ACC112 (cell line): ENCODE results near the gene RAB4A.
A peak's percentile ranks its signal among the peaks of the same experiment; 100 is the strongest.

Experiments used
- H2AFZ ChIP-seq: fragments of 200-600 bp; sonication (generic); one replicate; pipeline ENCODE4 v1.6.0; 2017; ENCODE audit warnings: antibody characterized with exemption, low read length; ENCODE audit not compliant: unreplicated experiment
- H3K27ac ChIP-seq: fragments of 200-600 bp; sonication (generic); 2 replicates; pipeline ENCODE4 v1.5.1; 2014; ENCODE audit warnings: low read depth, mild to moderate bottlenecking, antibody characterized with exemption, low read length, moderate library complexity
- H3K27me3 ChIP-seq: fragments of 200-600 bp; sonication (generic); 2 replicates; pipeline ENCODE4 v1.6.1; 2014; ENCODE audit warnings: mild to moderate bottlenecking, antibody characterized with exemption, low read length, moderate library complexity, mixed read lengths; ENCODE audit not compliant: insufficient read depth
- H3K36me3 ChIP-seq: fragments of 200-600 bp; sonication (generic); 2 replicates; pipeline ENCODE4 v1.6.1; 2016; ENCODE audit warnings: mild to moderate bottlenecking, antibody characterized with exemption, low read length, moderate library complexity, mixed read lengths; ENCODE audit not compliant: insufficient read depth
- H3K4me1 ChIP-seq: fragments of 200-600 bp; sonication (generic); one replicate; pipeline ENCODE4 v1.6.1; 2016; ENCODE audit warnings: low read length, mixed read lengths; ENCODE audit not compliant: insufficient read depth, unreplicated experiment, control insufficient read depth
- H3K4me3 ChIP-seq: fragments of 200-600 bp; sonication (generic); 2 replicates; pipeline ENCODE4 v1.5.1; 2014; ENCODE audit warnings: mild to moderate bottlenecking, low read depth, low read length
- H3K79me2 ChIP-seq: fragments of 200-600 bp; sonication (generic); one replicate; pipeline ENCODE4 v1.6.0; 2016; ENCODE audit warnings: low read length; ENCODE audit not compliant: control insufficient read depth, unreplicated experiment, insufficient read depth

RAB4A gene

GRCh38 chr1:229244091-229244490 lies 26.8 kb upstream of the RAB4A start:
- Histone ChIP-seq H3K4me3 (no peak overlapping the region), H3K36me3 (no peaks in the 10 kb centered on the region)

GRCh38 chr1:229247871-229248270 lies 23.0 kb upstream of the RAB4A start:
- H3K4me3 ChIP-seq = no peak overlapping the region
- H3K36me3 ChIP-seq = no peaks in the 10 kb centered on the region
- H3K27me3 ChIP-seq = peaks cover 7% of the 10 kb centered on the region; the same call in 1 of the 2 replicates
- no peak overlapping the region for H2AFZ ChIP-seq
- no peaks in the 10 kb centered on the region for H3K4me1 ChIP-seq
- no peak overlapping the region for H3K27ac ChIP-seq
- no peaks in the 10 kb centered on the region for H3K79me2 ChIP-seq

More at GRCh38 chr1:229244091-229244490, 26.8 kb upstream of the RAB4A start:
- Histone ChIP-seq H3K27ac (no peak overlapping the region), H3K27me3 (no peaks in the 10 kb centered on the region), H2AFZ (no peak overlapping the region), H3K79me2 (no peaks in the 10 kb centered on the region), H3K4me1 (no peaks in the 10 kb centered on the region)

GRCh38 chr1:229248821-229249817 lies 21.8 kb upstream of the RAB4A start:
- Histone ChIP-seq H3K27ac (no peak overlapping the region), H2AFZ (no peak overlapping the region), H3K79me2 (no peaks in the 10 kb centered on the region)

GRCh38 chr1:229249854-229250644 lies 20.9 kb upstream of the RAB4A start:
- Histone ChIP-seq H3K4me3 (no peak overlapping the region), H3K27ac (no peak overlapping the region), H3K36me3 (no peaks in the 10 kb centered on the region), H3K27me3 (peaks cover 7% of the 10 kb centered on the region; the same call in 1 of the 2 replicates), H3K79me2 (no peaks in the 10 kb centered on the region), H3K4me1 (no peaks in the 10 kb centered on the region), H2AFZ (no peak overlapping the region)

More at GRCh38 chr1:229248821-229249817, 21.8 kb upstream of the RAB4A start:
- H3K36me3 ChIP-seq = no peaks in the 10 kb centered on the region
- H3K4me1 ChIP-seq = no peaks in the 10 kb centered on the region
- peaks cover 7% of the 10 kb centered on the region; the same call in 1 of the 2 replicates for H3K27me3 ChIP-seq
- H3K4me3 ChIP-seq = no peak overlapping the region

GRCh38 chr1:229251185-229251584 lies 19.7 kb upstream of the RAB4A start:
- H3K4me3 ChIP-seq = no peak overlapping the region
- H3K79me2 ChIP-seq = no peaks in the 10 kb centered on the region
- H2AFZ ChIP-seq = no peak overlapping the region
- peaks cover 7% of the 10 kb centered on the region; the same call in 1 of the 2 replicates for H3K27me3 ChIP-seq
- H3K4me1 ChIP-seq = no peaks in the 10 kb centered on the region
- no peaks in the 10 kb centered on the region for H3K36me3 ChIP-seq
- no peak overlapping the region for H3K27ac ChIP-seq

- H2AFZ ChIP-seq = no peak overlapping the region
- H3K4me1 ChIP-seq = no peaks in the 10 kb centered on the region
- H3K27ac ChIP-seq = no peak overlapping the region
- H3K27me3 ChIP-seq = peaks cover 7% of the 10 kb centered on the region; the same call in 1 of the 2 replicates
- H3K36me3 ChIP-seq = no peaks in the 10 kb centered on the region
- no peaks in the 10 kb centered on the region for H3K79me2 ChIP-seq
- no peak overlapping the region for H3K4me3 ChIP-seq
Measured at GRCh38 chr1:229252228-229252984, 18.5 kb upstream of the RAB4A start.

GRCh38 chr1:229253151-229253974 lies 17.5 kb upstream of the RAB4A start:
- Histone ChIP-seq H3K4me1 (no peaks in the 10 kb centered on the region), H3K27ac (no peak overlapping the region), H3K36me3 (no peaks in the 10 kb centered on the region), H2AFZ (no peak overlapping the region), H3K4me3 (no peak overlapping the region), H3K79me2 (no peaks in the 10 kb centered on the region), H3K27me3 (peaks cover 7% of the 10 kb centered on the region; the same call in 1 of the 2 replicates)

- 0 out of 2 replicates have a peak, but pooled peaks cover 5% of the 10 kb centered on the region for H3K27me3 ChIP-seq
- H3K27ac ChIP-seq = no peak overlapping the region
- H3K4me3 ChIP-seq = no peak overlapping the region
- no peaks in the 10 kb centered on the region for H3K36me3 ChIP-seq
- H3K4me1 ChIP-seq = no peaks in the 10 kb centered on the region
- no peaks in the 10 kb centered on the region for H3K79me2 ChIP-seq
- no peak overlapping the region for H2AFZ ChIP-seq
Measured at GRCh38 chr1:229254910-229255541, 15.9 kb upstream of the RAB4A start.

GRCh38 chr1:229258031-229258756 lies 12.7 kb upstream of the RAB4A start:
- Histone ChIP-seq H3K27ac (no peak overlapping the region), H2AFZ (peak overlapping the region; percentile 3)

More at GRCh38 chr1:229258031-229258756, 12.7 kb upstream of the RAB4A start:
- H3K36me3 ChIP-seq = no peaks in the 10 kb centered on the region
- H3K4me1 ChIP-seq = no peaks in the 10 kb centered on the region
- H3K4me3 ChIP-seq = no peak overlapping the region
- no peaks in the 10 kb centered on the region for H3K79me2 ChIP-seq
- no peaks in the 10 kb centered on the region for H3K27me3 ChIP-seq
